ENCODE measurements around the gene C1orf50. TPM values are rescaled to one million over a fixed set of nuclear protein-coding genes. Genes with fewer than 3 reads are reported as not detected.

The C1orf50 gene
- total RNA-seq, 1 experiment from 2014 or later: 3.4 TPM

GRCh38 chr1:42765832-42766740, 963 bp upstream of the C1orf50 start:
- Histone ChIP-seq H2AFZ (ENCODE audit: low read length) (peak overlapping the region; percentile 96), H3K36me3 (ENCODE audit: low read depth, low read length) (0 out of 2 replicates have a peak, but pooled peaks cover 3% of the 10 kb centered on the region), H3K4me1 (ENCODE audit: insufficient read depth, low read length) (peaks cover 22% of the 10 kb centered on the region), H3K27me3 (ENCODE audit: low read length) (no peaks in the 10 kb centered on the region), H3K9me3 (ENCODE audit: low read length) (no peaks in the 10 kb centered on the region), H4K20me1 (ENCODE audit: low read length) (peaks cover 6% of the 10 kb centered on the region; the same call in 1 of the 2 replicates), H3K4me2 (ENCODE audit: low read length) (peak overlapping the region; percentile 78), H3K4me3 (ENCODE audit: low read length) (peak overlapping the region; percentile 89), H3K9me2 (replicated peaks; ENCODE audit: low read length) (no peaks in the 10 kb centered on the region), H3F3A (ENCODE audit: low read length, unreplicated experiment) (no peaks in the 10 kb centered on the region), H3K79me2 (ENCODE audit: low read length) (peaks cover 63% of the 10 kb centered on the region), H3K9ac (ENCODE audit: low read length) (peak overlapping the region; percentile 37), H3K27ac (ENCODE audit: low read length) (no peak overlapping the region)
- DNase-seq (peak; percentile 70), ATAC-seq (peak; percentile 34)
- TF ChIP-seq CTCF (conservative IDR thresholded peaks at IDR 0.05; ENCODE audit: low read depth, low read length) (peak; percentile 67), EZH2phosphoT487 (IDR thresholded peaks at IDR 0.05; ENCODE audit: borderline replicate concordance, low read length) (no peak), EZH2 (IDR thresholded peaks at IDR 0.05; ENCODE audit: low read length, unreplicated experiment) (no peak)
- CTCF ChIA-PET: interaction anchor here (0.5 to 2.0 kb wide), 8 partner anchors 13 to 965 kb away, joined by 3 to 14 read pairs (median 4); no protein-coding TSS in a partner anchor
- no TSS peak for BruUV-seq (replicated peaks)
- intact Hi-C loops (cut with micrococcal nuclease): loop anchor here (1.0 to 10.0 kb wide), 4 partner anchors 51 to 431 kb away; partner anchors contain the start of genes ERMAP, FOXJ3 and SVBP
- POLR2A ChIA-PET (ENCODE audit: unreplicated experiment): interaction anchor here (0.5 to 0.6 kb wide), 5 partner anchors 53 to 1251 kb away, joined by 3 to 5 read pairs (median 3); no protein-coding TSS in a partner anchor

- peak overlapping the region; percentile 89 for H3K4me3 ChIP-seq (ENCODE audit: low read length)
- peaks cover 6% of the 10 kb centered on the region; the same call in 1 of the 2 replicates for H4K20me1 ChIP-seq (ENCODE audit: low read length)
- H3K9me2 ChIP-seq (replicated peaks; ENCODE audit: low read length): no peaks in the 10 kb centered on the region
- H3K36me3 ChIP-seq (ENCODE audit: low read depth, low read length): peaks cover 3% of the 10 kb centered on the region; the same call in 1 of the 2 replicates
- DNase-seq (peak; percentile 15), ATAC-seq (peak; percentile 18)
- H3K9ac ChIP-seq (ENCODE audit: low read length): peak overlapping the region; percentile 93
- TF ChIP-seq CTCF (conservative IDR thresholded peaks at IDR 0.05; ENCODE audit: low read depth, low read length) (no peak), EZH2 (IDR thresholded peaks at IDR 0.05; ENCODE audit: low read length, unreplicated experiment) (no peak), EZH2phosphoT487 (IDR thresholded peaks at IDR 0.05; ENCODE audit: borderline replicate concordance, low read length) (no peak)
- intact Hi-C loops (cut with micrococcal nuclease): loop anchor here (5.0 to 10.0 kb wide), 3 partner anchors 50 to 433 kb away; partner anchors contain the start of genes ERMAP, FOXJ3 and SVBP
- no peaks in the 10 kb centered on the region for H3K9me3 ChIP-seq (ENCODE audit: low read length)
- H3K79me2 ChIP-seq (ENCODE audit: low read length): peaks cover 75% of the 10 kb centered on the region
- BruUV-seq (replicated peaks): no TSS peak
- H3K27me3 ChIP-seq (ENCODE audit: low read length): no peaks in the 10 kb centered on the region
- ChIA-PET CTCF (interaction anchor here (2.0 kb wide), 1 partner anchor 306 kb away, joined by 8 read pairs; no protein-coding TSS in a partner anchor), POLR2A (ENCODE audit: unreplicated experiment) (interaction anchor here (0.6 to 0.7 kb wide), 4 partner anchors 12 to 306 kb away, joined by 3 to 5 read pairs (median 4); no protein-coding TSS in a partner anchor)
- peak overlapping the region; percentile 93 for H3K4me2 ChIP-seq (ENCODE audit: low read length)
- no peaks in the 10 kb centered on the region for H3F3A ChIP-seq (ENCODE audit: low read length, unreplicated experiment)
- no peak overlapping the region for H3K27ac ChIP-seq (ENCODE audit: low read length)
- H3K4me1 ChIP-seq (ENCODE audit: insufficient read depth, low read length): peaks cover 22% of the 10 kb centered on the region
- H2AFZ ChIP-seq (ENCODE audit: low read length): peak overlapping the region; percentile 91
These were observed 506 bp downstream of the C1orf50 start for GRCh38 chr1:42767510-42768000.

Measured in PC-3 (cell line).